Measurements from ENCODE around the gene MATN1. TPM values are rescaled to one million over a fixed set of nuclear protein-coding genes. Genes with fewer than 3 reads are reported as not detected.
A peak's percentile ranks its signal among the peaks of the same experiment; 100 is the strongest.
"Not testable (repeated sequence)": the region's sequence is repeated elsewhere in the genome, so short reads cannot be mapped to it uniquely, and the experiment has no call there.

MATN1 gene
- total and polyA plus RNA-seq, 8 donors: 0.06 to 0.07 TPM; not detected in 6

GRCh38 chr1:30689901-30690645, 33.3 kb downstream of the MATN1 start:
- no peak for ATAC-seq
- H3K27ac ChIP-seq: no peak overlapping the region
- no peaks in the 10 kb centered on the region for H3K4me1 ChIP-seq
- no peak for TF ChIP-seq CTCF (IDR thresholded peaks at IDR 0.05)
- DNase-seq: peak in 1 of 6 donors; percentile 9
- no peaks in the 10 kb centered on the region for H3K27me3 ChIP-seq
- no peak for FAIRE-seq
- 71 to 72% methylated on average over 7 of the region's 7 CpGs for WGBS, 2 donors
- H3K4me3 ChIP-seq: no peak overlapping the region
- no peaks in the 10 kb centered on the region for H3K9me3 ChIP-seq
- intact Hi-C loops (cut with DNase I): no loop called here
- no peaks in the 10 kb centered on the region for H3K36me3 ChIP-seq

- Histone ChIP-seq H3K9me3 (no peaks in the 10 kb centered on the region), H3K4me3 (no peak overlapping the region), H3K4me1 (no peaks in the 10 kb centered on the region), H3K27me3 (no peaks in the 10 kb centered on the region), H3K36me3 (no peaks in the 10 kb centered on the region), H3K27ac (no peak overlapping the region)
- FAIRE-seq (no peak), DNase-seq (peak in 1 of 6 donors; percentile 16), ATAC-seq (no peak)
- no peak for TF ChIP-seq CTCF (IDR thresholded peaks at IDR 0.05)
- WGBS, 2 donors: 82 to 84% methylated on average over 11 of the region's 11 CpGs
- intact Hi-C loops (cut with DNase I): no loop called here
Observed at GRCh38 chr1:30688920-30689794, 34.2 kb downstream of the MATN1 start.

- H3K9me3 ChIP-seq; H3K27ac ChIP-seq; H3K36me3 ChIP-seq; FAIRE-seq; H3K4me3 ChIP-seq; H3K4me1 ChIP-seq; ATAC-seq; H3K27me3 ChIP-seq; intact Hi-C loops (cut with DNase I): not testable (repeated sequence)
- WGBS, 2 donors: 86 to 93% methylated on average over 9 of the region's 9 CpGs
- peak in 1 of 6 donors; percentile 25 for DNase-seq
Observed at GRCh38 chr1:30688516-30688915, 34.9 kb downstream of the MATN1 start.

- Histone ChIP-seq H3K36me3 (no peaks in the 10 kb centered on the region), H3K27ac (no peak overlapping the region), H3K9me3 (no peaks in the 10 kb centered on the region), H3K4me3 (no peak overlapping the region), H3K4me1 (peaks cover 0 to 1% (median 0%) of the 10 kb centered on the region in 3 donors), H3K27me3 (no peaks in the 10 kb centered on the region)
- DNase-seq (peak in 1 of 6 donors; percentile 33), FAIRE-seq (no peak), ATAC-seq (no peak)
- intact Hi-C loops (cut with DNase I): no loop called here
- 97 to 99% methylated on average over 6 of the region's 6 CpGs for WGBS, 2 donors
- TF ChIP-seq CTCF (IDR thresholded peaks at IDR 0.05): no peak
Observed at GRCh38 chr1:30687886-30688285, 35.5 kb downstream of the MATN1 start.

GRCh38 chr1:30686236-30686935, 37.0 kb downstream of the MATN1 start:
- FAIRE-seq: no peak
- no peaks in the 10 kb centered on the region for H3K27me3 ChIP-seq
- H3K4me3 ChIP-seq: no peak overlapping the region
- H3K36me3 ChIP-seq: no peaks in the 10 kb centered on the region
- no peaks in the 10 kb centered on the region for H3K9me3 ChIP-seq
- WGBS, 2 donors: 83 to 86% methylated on average over 10 of the region's 10 CpGs
- peaks cover 7 to 9% (median 9%) of the 10 kb centered on the region in 3 donors for H3K4me1 ChIP-seq
- no peak for TF ChIP-seq CTCF (IDR thresholded peaks at IDR 0.05)
- DNase-seq: peak in 1 of 6 donors; percentile 33
- intact Hi-C loops (cut with DNase I): no loop called here
- no peak for ATAC-seq
- H3K27ac ChIP-seq: peak overlapping the region in 1 of 4 donors; percentile 70

Data from pancreas (tissue), 10 donors.